ENCODE data around the gene PLN. TPM values are rescaled to one million over a fixed set of nuclear protein-coding genes. Genes with fewer than 3 reads are reported as not detected.

Gene PLN
- total RNA-seq, 4 donors from 2014 or later, result 32.6 to 52.0 (median 47.1) TPM

DNA sequence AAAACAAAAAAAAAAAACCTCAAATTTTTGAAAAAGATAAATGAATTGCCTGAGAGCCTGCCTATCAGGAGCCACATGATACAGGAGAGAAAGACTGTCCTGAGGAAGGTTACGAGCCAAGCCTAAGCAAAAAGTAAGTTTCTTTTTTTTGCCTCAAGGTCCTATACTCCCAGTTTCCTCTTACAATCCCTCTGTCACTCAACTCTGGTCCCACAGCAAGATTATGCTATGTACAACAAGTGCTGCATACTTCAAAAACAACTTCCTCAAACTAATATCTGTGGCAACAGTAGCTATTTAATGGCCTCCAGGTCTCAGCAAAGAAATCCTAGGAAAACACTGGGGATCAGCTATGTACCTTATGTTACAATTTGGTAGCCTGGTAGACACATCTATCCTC lies 46.8 kb downstream of the PLN start:
- WGBS, 2 donors (ENCODE audit: low coverage in 1 of 2), result 93 to 100% methylated on average over 1 of the region's 1 CpG
- Histone ChIP-seq H3K9me3 (no peaks in the 10 kb centered on the region), H3K27ac (no peak overlapping the region), H3K4me1 (no peaks in the 10 kb centered on the region), H3K36me3 (no peaks in the 10 kb centered on the region), H3K4me3 (no peak overlapping the region), H3K27me3 (no peaks in the 10 kb centered on the region)
- intact Hi-C loops (cut with DNase I; ENCODE audit: low total_unique reads) (no loop called here), in situ Hi-C loops (cut with MboI; ENCODE audit: low pct_ligation_motif_present in 1 of 4, low pct_unique_long_range_greater_than_20kb in 1 of 4, low sequenced_read_pairs in 3 of 4) (no loop called here)
- no peak for DNase-seq
- TF ChIP-seq, protein P1, sequence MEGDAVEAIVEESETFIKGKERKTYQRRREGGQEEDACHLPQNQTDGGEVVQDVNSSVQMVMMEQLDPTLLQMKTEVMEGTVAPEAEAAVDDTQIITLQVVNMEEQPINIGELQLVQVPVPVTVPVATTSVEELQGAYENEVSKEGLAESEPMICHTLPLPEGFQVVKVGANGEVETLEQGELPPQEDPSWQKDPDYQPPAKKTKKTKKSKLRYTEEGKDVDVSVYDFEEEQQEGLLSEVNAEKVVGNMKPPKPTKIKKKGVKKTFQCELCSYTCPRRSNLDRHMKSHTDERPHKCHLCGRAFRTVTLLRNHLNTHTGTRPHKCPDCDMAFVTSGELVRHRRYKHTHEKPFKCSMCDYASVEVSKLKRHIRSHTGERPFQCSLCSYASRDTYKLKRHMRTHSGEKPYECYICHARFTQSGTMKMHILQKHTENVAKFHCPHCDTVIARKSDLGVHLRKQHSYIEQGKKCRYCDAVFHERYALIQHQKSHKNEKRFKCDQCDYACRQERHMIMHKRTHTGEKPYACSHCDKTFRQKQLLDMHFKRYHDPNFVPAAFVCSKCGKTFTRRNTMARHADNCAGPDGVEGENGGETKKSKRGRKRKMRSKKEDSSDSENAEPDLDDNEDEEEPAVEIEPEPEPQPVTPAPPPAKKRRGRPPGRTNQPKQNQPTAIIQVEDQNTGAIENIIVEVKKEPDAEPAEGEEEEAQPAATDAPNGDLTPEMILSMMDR (IDR thresholded peaks at IDR 0.05), result no peak

DNA sequence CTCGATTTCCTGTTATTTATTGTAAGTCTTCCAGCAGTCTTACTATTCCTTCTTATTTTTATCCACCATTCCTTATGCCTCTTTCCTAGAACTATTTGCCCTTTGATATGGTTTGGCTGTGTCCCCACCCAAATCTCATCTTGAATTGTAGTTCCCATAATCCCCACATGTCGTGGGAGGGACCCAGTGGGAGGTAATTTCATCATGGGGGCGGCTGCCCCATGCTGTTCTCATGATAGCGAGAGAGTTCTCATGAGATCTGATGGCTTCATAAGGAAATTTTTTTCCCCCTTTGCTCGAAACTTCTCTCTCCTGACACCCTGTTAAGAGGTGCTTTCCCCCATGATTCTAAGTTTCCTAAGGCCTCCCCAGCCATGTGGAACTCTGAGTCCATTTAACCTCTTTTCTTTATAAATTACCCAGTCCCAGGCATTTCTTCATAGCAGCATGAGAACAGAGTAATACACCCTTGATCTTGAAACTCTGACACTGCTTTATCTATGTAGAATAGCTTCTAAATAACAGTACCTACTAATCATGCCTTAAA lies 48.8 kb downstream of the PLN start:
- WGBS, 2 donors (ENCODE audit: low coverage in 1 of 2), result 95 to 100% methylated on average over 2 to 5 of the region's 5 CpGs
- Histone ChIP-seq H3K27ac (no peak overlapping the region), H3K4me3 (no peak overlapping the region), H3K4me1 (no peaks in the 10 kb centered on the region), H3K27me3 (no peaks in the 10 kb centered on the region), H3K9me3 (no peaks in the 10 kb centered on the region), H3K36me3 (no peaks in the 10 kb centered on the region)
- DNase-seq, result no peak
- in situ Hi-C loops (cut with MboI; ENCODE audit: low pct_ligation_motif_present in 1 of 4, low pct_unique_long_range_greater_than_20kb in 1 of 4, low sequenced_read_pairs in 3 of 4), result no loop called here
- TF ChIP-seq EP300 (IDR thresholded peaks at IDR 0.05; ENCODE audit: low read depth) (no peak), POLR2AphosphoS5 (IDR thresholded peaks at IDR 0.05) (no peak), POLR2A (IDR thresholded peaks at IDR 0.05) (no peak)
- TF ChIP-seq, protein P1 (IDR thresholded peaks at IDR 0.05), result no peak
- intact Hi-C loops (cut with DNase I; ENCODE audit: low total_unique reads), result no loop called here

DNA sequence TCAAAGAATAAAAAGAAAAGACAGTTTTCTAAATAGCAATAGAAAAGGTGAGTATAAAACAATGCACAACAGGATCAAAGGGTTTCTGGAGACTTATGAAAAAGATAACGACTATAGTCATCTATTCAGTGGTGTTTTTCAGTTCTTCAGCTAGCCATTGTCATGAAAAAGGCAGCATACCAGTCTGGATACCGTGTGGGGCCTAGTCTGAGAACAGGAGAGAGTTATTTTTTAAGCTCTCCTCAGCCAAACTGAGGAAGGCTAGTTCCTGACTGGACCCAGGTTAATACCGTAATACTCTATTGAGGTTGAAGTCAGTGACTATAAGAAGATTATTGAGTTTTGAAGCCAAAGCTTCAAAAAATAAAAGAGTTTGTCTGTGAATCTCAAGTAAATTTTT lies 49.5 kb downstream of the PLN start:
- Histone ChIP-seq H3K9me3 (no peaks in the 10 kb centered on the region), H3K4me1 (no peaks in the 10 kb centered on the region), H3K27ac (no peak overlapping the region), H3K27me3 (no peaks in the 10 kb centered on the region), H3K4me3 (no peak overlapping the region), H3K36me3 (no peaks in the 10 kb centered on the region)
- 79 to 83% methylated on average over 3 of the region's 3 CpGs for WGBS, 2 donors (ENCODE audit: low coverage in 1 of 2)
- TF ChIP-seq EP300 (IDR thresholded peaks at IDR 0.05; ENCODE audit: low read depth), result no peak
- TF ChIP-seq POLR2A (IDR thresholded peaks at IDR 0.05), result no peak
- TF ChIP-seq POLR2AphosphoS5 (IDR thresholded peaks at IDR 0.05), result no peak
- TF ChIP-seq, protein P1 (IDR thresholded peaks at IDR 0.05), result no peak
- DNase-seq, result no peak
- intact Hi-C loops (cut with DNase I; ENCODE audit: low total_unique reads) (no loop called here), in situ Hi-C loops (cut with MboI; ENCODE audit: low pct_ligation_motif_present in 1 of 4, low pct_unique_long_range_greater_than_20kb in 1 of 4, low sequenced_read_pairs in 3 of 4) (no loop called here)

DNA sequence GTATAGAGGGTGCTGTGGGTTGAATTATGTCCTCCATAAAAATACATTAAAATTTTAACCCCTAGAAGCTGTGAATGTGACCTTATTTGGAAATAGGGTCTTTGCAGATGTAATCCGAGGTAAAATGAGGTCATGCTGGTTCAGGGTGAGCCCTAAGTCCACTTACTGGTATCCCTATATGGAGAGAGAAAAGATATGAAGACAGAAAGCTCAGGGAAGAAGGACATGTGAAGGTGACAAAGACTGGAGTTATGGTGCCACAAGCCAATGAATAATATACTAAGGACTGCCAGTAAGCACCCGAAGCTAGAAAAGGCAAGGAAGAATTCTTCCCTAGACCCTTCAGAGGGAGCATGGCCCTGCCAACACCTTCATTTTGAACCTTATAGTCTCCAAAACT lies 50.2 kb downstream of the PLN start:
- in situ Hi-C loops (cut with MboI; ENCODE audit: low pct_ligation_motif_present in 1 of 4, low pct_unique_long_range_greater_than_20kb in 1 of 4, low sequenced_read_pairs in 3 of 4) (no loop called here), intact Hi-C loops (cut with DNase I; ENCODE audit: low total_unique reads) (no loop called here)
- Histone ChIP-seq H3K4me3 (no peak overlapping the region), H3K4me1 (no peaks in the 10 kb centered on the region), H3K9me3 (no peaks in the 10 kb centered on the region), H3K36me3 (no peaks in the 10 kb centered on the region), H3K27ac (no peak overlapping the region), H3K27me3 (no peaks in the 10 kb centered on the region)
- TF ChIP-seq POLR2AphosphoS5 (IDR thresholded peaks at IDR 0.05) (no peak), EP300 (IDR thresholded peaks at IDR 0.05; ENCODE audit: low read depth) (no peak), POLR2A (IDR thresholded peaks at IDR 0.05) (no peak)
- TF ChIP-seq, protein P1 (IDR thresholded peaks at IDR 0.05), result no peak
- DNase-seq, result no peak
- 80 to 88% methylated on average over 2 of the region's 2 CpGs for WGBS, 2 donors (ENCODE audit: low coverage in 1 of 2)
